Activated naive CD4-positive, alpha-beta T cell (primary cell): ENCODE measurements around the gene ZNF473.
"Not testable (repeated sequence)": the region's sequence is repeated elsewhere in the genome, so short reads cannot be mapped to it uniquely, and the experiment has no call there.

ENCODE experiments used
- DNase-seq, 4 experiments: peaks; one replicate each; lab custom pipeline; 2025; lab: John Stamatoyannopoulos, UW

The ZNF473 gene

DNA sequence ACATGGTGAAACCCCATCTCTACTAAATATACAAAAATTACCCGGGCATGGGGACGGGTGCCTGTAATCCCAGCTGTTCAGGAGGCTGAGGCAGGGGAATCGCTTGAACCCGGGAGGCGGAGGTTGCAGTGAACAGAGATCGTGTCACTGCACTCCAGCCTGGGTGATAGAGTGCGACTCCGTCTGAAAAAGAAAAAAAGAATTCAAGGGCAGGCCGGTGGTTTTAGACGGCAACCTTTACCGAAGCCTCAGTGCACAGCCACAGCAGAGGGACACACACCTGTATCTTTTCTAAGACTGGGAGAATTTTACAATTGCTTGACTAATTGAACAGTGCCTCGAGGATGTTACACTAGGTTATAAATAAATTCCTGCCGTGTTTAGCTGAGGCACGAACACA is 73.9 kb downstream of the ZNF473 start:
- DNase-seq = not testable (repeated sequence)

DNA sequence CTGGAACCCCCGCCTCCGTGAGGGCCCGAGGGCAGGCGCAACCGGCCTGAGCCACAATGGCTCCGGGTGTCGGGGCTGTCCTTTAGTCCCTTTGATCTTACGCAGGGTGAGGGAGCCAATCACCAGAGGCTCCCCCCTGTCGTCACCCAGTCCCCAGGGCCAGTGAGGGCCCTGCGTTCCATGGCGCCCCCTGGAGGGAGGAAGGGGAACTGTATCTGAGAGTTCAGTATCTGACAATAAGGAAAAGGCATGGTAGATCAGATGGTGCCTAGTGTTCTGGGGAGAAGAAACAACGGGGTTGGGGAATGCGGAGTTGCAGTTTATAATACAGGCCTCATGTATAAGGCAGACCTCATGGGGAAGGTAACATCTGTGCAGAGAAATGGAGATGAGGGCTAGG is 75.1 kb downstream of the ZNF473 start:
- not testable (repeated sequence) for DNase-seq
